ENCODE measurements around the gene LRRC36.

The LRRC36 gene

DNA sequence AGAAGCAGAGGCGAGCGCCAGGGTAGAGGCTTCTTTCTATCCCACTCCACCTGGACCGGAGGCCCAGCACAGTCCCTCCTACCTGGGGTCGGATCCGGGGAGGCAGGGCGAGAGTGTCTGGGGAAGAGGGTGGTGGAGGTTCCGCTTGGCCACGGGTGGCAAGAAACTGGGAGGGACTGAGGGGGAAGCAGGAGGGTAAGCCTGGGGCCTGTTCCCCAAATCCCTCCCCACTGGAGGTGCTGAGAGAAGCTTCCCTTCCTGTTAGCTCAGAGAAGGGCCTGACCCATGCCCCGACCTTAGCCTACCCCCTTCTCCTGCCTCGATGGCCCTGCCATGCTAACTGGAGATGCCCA lies 68.5 kb downstream of the LRRC36 start:
- TF ChIP-seq ZNF274 (IDR thresholded peaks at IDR 0.05; ENCODE audit: low read depth, low read length), result no peak
- H3K4me3 ChIP-seq (ENCODE audit: low read length), result no peak overlapping the region

DNA sequence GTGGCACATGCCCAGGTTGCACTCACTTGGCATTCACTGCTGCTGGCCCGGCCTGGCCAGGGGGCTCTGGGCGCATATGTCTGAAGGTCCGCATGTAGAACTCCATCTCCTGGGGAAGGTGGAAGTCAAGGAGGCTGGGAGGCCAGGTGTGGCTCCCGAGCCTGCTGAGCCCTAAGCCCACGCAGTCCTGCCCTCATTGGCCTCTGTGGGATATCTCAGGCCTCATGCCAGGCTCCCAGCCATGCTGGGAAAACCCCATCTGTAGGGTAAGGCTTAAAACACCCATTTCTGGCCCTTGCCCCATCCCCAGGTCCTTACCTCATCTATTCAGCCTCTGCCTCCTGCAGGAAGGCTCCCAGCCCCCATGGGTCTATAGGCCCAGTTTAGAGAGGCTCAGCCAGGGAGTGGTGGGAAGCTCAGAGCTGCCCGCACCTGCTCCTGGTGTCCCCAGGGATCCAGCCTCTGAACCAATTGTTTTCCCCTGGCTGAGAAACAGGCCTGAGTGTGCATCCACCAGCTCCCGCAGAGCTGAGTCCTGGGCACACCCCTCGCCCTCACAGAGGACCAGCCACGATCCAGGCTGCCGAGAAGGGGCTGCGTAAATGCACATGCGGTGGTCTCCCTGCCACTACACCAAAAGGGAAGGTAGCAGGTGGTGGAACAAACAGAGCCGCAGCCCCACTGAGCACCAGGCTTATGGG lies 69.0 kb downstream of the LRRC36 start:
- no peak overlapping the region for H3K4me3 ChIP-seq (ENCODE audit: low read length)
- no peak for TF ChIP-seq ZNF274 (IDR thresholded peaks at IDR 0.05; ENCODE audit: low read depth, low read length)

DNA sequence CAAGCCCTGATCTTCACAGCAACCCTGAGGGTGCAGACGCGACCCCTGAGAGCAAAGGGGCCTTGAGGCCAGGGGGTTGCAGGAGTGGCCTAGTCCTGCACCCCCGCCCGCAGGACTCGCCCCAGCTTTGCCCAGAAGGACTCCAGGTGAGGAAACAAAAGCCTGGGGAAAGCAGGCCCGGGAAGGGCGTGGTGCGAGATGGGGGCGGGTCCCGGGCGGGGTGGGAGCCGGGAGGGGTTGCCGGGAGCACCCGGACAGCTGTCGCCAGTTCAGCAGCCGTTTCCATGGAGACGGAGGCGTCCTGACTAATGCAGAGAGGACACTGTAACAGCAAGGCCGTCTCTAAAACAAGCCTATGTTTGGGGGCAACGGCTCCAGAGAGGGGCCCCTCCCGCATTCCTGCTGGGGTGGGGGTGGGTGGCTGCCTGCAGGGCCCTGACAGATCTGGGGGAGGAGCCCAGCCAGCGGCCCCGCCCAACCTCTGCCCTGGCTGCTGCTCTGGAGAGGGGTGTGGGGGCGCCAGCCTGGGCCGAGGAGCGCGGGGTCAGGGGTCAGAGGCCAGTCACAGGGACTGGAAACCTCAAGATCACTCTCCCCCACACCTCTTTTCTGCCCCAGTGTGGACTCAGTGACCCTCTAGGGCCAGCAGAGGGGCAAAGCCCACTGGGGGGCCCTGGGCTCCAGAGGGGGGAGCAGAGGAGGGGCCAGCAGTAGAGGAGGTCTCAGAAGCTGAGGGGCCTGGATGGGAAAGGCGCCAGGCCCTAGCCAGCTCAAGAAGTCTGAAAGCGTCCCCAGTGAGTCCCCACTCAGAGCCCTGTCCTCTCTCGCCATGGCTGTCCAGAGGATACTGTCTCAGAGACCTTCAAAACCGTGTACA lies 69.8 kb downstream of the LRRC36 start:
- no peak overlapping the region for H3K4me3 ChIP-seq (ENCODE audit: low read length)
- TF ChIP-seq ZNF274 (IDR thresholded peaks at IDR 0.05; ENCODE audit: low read depth, low read length), result no peak

DNA sequence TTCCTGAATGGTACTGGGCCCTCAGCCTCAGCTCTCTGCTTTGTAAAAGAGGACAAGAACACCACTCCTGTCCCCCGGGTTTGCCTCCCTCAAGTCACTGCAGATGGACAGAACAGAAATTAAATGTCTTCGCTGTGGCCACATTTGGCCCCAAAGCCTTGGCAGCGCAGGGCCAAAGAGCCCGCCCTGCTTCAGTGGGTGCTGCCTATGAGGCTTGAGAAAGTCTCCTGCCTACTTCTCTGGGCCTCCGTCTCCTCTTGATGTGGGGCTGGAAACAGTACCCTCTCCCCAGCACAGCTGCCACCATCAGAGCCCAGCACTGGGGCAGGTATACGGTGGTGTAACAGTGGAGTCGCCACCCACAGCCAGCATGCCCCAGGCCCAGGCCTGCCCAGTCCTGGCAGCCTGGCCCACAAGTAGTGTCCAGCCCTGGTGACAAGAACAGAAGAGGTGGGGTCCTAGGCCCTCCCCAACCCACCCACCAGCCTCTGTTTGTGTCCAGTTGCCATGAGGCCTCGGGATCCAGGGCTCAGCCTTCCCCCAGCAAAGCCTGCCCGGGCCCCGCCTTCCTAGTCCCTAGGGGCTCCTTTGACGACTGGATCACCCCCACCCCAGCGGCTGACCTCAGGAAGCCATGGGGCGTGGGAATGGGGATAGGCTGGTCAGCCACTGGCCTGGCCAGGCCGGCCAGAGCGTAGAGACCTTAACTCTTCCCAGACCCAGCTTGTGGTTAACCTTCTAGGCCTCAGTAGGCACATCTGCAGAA lies 70.6 kb downstream of the LRRC36 start:
- no peak overlapping the region for H3K4me3 ChIP-seq (ENCODE audit: low read length)
- TF ChIP-seq ZNF274 (IDR thresholded peaks at IDR 0.05; ENCODE audit: low read depth, low read length), result no peak

DNA sequence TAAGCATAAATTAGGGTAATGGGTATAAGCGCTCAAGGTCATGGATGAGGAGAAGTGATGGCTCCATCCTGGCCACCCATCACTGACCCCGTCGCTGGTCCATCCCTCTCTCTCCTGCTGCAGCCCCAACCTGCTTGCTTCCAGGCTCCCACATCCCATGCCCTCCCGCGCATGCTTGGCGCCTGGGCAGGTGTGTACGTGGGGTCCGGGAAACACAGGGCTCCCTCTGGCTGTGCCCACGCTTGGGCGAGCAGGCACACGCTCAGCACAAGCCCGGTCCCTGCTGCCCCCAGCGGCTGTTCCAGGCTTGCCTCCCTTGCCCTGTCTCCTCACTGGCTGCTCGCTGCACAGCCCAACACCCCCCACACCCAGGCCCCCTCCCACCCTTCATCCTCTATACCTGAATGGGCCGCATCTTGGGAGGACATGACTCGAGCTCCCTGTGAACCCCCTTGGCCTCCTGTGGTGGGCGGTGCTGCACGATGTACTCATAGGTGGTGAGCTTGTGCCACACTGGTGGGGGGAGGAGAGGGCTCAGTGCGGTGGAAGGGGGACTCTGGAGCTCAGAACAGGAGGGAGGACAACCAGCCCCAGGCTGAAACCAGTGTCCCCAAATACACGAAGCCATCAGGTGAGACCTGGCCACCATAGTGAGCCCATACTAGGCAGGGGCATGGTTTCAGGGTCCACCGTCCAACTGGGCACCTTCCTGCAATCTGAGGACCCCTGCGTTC lies 71.4 kb downstream of the LRRC36 start:
- no peak overlapping the region for H3K4me3 ChIP-seq (ENCODE audit: low read length)
- TF ChIP-seq ZNF274 (IDR thresholded peaks at IDR 0.05; ENCODE audit: low read depth, low read length), result no peak

DNA sequence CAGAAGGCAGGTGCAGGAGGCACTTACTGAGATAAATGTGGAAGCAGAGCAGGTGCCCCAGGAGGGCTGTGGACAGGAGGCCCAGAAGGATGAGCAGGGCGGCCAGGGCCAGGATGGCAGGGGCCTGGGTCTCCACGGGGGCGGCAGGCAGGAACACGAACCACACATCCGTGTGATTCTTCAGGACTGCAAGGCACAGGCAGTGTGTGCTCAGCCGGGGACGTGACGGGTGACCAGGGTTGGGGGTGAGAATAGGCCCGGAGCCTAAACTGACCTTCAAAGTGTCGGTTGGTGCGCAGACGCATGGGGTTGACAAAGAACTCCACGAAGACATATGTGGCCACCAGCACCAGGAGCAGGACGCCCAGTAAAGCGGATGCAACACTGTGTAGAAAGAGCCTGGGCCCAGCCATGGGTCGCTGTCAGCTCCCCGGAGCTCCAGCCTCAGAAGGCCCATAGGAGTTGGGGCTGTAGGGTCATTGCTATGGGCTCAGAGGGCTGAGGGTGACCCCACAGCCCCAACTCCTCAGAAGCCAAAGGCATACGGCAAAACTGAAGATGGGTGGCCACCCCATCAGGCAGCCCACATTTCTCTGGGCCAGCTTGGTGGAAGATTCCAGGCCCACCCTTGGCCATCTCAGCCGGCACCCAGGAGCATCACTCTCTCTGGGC lies 72.1 kb downstream of the LRRC36 start:
- H3K4me3 ChIP-seq (ENCODE audit: low read length), result no peak overlapping the region
- no peak for TF ChIP-seq ZNF274 (IDR thresholded peaks at IDR 0.05; ENCODE audit: low read depth, low read length)

DNA sequence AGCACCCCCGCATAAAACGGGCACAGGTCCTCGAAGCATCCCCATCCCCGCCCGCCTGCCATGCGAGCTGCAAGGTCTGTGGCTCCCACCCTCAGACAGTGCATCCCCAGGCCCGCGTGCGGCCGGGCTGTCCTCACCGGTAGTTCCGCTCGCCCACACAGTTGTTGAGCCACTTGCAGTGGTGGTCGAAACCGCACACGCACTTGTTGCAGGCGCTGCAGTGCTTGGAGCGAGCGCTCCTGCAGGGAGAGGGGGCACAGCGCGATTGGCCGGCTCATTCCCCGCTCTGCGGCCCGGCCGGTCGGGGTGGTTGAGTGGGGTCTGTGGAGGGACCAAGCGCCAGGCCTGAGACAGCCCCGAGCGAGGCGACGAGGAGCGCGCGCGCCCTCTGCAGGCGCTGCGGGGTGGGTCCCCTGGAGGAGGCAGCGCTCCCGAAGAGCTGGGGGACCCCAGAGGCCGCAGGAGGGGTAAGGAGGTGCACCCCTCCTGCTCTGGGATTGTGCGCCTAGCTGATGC lies 72.7 kb downstream of the LRRC36 start:
- no peak for TF ChIP-seq ZNF274 (IDR thresholded peaks at IDR 0.05; ENCODE audit: low read depth, low read length)
- H3K4me3 ChIP-seq (ENCODE audit: low read length), result no peak overlapping the region

DNA sequence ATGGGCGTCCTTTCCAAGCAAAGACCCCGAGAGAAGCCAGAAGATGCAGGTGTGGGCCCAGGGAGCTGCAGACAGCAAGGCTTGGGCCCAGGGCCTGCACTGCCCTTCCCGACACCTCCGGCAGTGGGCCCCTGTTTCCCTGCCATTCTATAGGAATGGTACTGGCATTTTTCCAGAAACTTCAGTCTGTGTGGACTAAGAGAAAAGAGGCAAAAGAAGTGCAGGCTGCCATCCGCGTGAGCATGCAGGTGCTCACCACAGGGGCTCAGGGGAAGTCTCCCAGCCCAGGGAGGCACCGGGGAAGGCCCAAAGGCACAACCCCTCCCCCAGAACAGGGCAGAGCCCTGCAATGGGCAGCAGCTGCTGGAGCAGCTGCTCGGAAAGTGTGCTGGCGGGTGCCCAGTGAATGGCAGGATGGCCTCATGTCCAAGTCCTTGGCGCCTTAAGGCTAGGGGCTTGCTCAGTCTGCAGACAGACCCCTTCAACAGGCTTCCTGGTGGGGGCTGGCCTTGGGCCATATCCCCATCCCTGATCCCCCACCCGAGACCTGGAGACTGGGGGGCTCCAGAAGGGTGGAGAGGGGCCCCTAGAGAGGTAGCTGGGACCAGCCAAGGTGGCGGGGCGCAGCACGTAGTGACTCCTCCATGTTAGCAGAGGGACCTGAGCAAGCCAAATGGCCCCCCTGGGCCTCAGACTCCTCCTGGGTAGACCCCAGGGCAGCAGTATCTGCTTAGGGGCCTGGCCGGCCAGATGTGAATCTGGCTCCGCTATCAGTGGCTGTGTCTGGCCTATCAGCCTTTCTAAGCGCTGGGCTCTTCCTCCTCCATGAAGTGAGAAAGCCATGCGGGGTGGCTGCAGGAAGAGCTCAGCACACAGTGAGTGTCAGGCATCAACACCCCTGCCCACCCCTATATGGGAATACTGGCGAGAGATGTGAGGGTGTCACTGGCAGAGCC lies 73.4 kb downstream of the LRRC36 start:
- H3K4me3 ChIP-seq (ENCODE audit: low read length), result no peak overlapping the region
- TF ChIP-seq ZNF274 (IDR thresholded peaks at IDR 0.05; ENCODE audit: low read depth, low read length), result no peak

DNA sequence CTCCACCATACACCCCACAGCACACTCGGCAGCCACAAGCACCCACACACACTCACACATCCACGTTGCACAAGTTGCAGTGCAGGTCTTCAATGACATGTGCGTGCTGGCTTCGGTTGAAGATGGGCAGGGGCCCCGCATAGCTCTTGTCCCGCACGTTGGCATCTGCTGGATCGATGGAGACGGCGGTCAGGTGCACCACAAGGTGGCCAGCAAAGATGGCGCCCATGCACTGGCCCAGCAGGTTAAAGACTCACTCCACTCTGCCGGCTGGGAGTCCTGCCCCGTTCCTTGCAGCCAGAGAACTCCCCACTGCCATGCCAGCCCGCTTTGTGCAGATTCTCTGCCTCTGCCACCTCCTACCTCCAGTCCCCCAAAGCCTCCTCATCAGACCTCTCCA lies 74.3 kb downstream of the LRRC36 start:
- H3K4me3 ChIP-seq (ENCODE audit: low read length), result no peak overlapping the region
- TF ChIP-seq ZNF274 (IDR thresholded peaks at IDR 0.05; ENCODE audit: low read depth, low read length), result no peak

DNA sequence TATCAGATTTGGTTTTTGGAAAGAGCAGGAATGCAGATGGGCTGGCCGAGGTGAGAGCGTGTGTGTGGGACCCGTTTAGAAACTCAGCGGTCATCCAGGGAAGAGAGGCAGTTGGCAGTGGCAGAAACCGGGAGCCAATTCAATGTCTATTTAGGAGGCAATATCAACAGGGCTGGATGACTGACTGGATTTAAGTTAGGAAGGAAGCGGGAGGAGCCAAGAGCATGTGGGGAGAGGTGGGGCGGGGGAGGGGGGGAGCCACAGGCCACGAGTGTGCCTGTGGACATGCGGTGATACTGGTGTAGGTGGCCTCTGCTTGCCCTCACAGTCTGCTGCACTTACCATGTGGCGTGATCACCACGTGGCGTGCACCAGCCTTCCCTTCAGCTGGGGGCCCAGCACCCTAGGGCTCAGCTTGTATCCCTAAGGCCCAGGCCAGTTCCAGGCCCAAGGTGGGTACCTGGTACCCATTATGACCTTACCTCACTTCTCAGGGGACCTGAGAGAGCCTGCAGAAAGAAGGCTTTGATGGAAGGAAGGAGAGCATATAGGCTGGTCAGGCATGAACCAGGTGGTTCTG lies 77.5 kb downstream of the LRRC36 start:
- no peak for TF ChIP-seq ZNF274 (IDR thresholded peaks at IDR 0.05; ENCODE audit: low read depth, low read length)
- H3K4me3 ChIP-seq (ENCODE audit: low read length), result no peak overlapping the region

DNA sequence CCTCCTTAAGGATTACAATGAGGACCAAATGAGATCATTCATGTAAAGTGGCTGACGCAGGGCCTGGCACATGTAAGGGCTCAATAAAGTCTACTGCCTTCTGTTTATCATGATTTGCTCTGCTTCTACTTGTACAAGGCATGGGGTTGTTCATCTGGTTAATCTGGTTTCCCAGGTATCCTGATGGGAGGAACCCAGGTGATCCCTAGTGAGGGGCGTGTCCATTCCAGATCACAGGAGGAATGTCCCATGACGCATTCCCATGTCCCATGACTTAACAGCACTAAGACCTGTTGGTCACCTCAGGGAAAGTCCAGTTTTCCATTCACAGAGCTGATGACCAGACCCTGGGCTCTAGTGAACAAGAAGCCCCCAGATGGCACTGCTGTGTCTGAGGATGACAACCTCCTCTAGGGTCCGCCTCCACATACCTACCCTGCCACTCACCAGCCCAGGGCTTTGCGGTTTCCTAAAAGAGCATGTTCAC lies 78.2 kb downstream of the LRRC36 start:
- no peak for TF ChIP-seq ZNF274 (IDR thresholded peaks at IDR 0.05; ENCODE audit: low read depth, low read length)
- no peak overlapping the region for H3K4me3 ChIP-seq (ENCODE audit: low read length)

DNA sequence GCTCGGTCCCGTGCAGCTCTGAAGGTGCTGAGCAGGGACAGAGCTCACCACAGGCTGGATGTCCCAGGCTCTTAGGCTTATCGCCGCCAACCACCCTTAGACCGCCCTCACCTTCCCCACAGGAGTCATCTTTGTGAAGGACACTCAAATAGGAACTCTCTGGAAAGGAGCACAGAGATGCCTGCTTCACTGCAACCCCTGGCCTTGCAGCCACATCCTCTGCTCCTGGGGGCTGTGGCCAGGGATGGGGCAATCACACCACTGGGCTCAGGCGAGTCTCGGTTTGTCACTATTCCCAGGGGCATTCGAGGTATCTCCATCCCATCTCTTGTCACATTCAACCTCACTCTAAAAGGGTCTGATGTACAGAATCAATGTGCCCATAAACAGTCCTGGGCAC lies 78.7 kb downstream of the LRRC36 start:
- no peak overlapping the region for H3K4me3 ChIP-seq (ENCODE audit: low read length)
- TF ChIP-seq ZNF274 (IDR thresholded peaks at IDR 0.05; ENCODE audit: low read depth, low read length), result no peak

All from GM08714 (cell line).